Measurements from ENCODE around the gene SLC4A1. TPM values are rescaled to one million over a fixed set of nuclear protein-coding genes. Genes with fewer than 3 reads are reported as not detected.
A peak's percentile ranks its signal among the peaks of the same experiment; 100 is the strongest.

SLC4A1 gene
- total RNA-seq, 1 donor from 2014 or later = not detected

DNA sequence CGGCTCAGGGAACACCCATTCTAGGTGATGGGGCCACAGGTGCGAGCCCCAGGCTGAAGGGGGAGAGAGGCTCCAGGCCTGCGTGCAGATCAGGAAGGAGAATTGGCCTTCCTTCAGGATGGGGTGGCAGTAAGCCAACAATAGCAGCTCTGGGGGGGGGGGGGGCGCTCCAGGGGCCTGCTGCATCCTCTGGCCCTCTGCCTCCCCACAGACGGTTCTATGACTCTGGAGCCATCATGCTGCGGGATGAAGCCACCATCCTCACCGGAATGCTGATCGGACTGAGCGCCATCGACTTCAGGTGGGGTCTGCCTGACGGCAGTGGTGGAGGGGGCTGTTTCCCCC lies 46.6 kb upstream of the SLC4A1 start:
- Mint-ChIP-seq H3K27ac (ENCODE audit: unreplicated experiment) (no peak overlapping the region), H3K27me3 (ENCODE audit: unreplicated experiment) (peaks cover 17% of the 10 kb centered on the region), H3K4me3 (ENCODE audit: unreplicated experiment) (peak overlapping the region; percentile 59), H3K36me3 (ENCODE audit: unreplicated experiment) (peaks cover 17% of the 10 kb centered on the region), H3K9me3 (ENCODE audit: unreplicated experiment) (peaks cover 20% of the 10 kb centered on the region), H3K4me1 (ENCODE audit: low read depth, unreplicated experiment) (peaks cover 36% of the 10 kb centered on the region)
- TF ChIP-seq, protein P1, sequence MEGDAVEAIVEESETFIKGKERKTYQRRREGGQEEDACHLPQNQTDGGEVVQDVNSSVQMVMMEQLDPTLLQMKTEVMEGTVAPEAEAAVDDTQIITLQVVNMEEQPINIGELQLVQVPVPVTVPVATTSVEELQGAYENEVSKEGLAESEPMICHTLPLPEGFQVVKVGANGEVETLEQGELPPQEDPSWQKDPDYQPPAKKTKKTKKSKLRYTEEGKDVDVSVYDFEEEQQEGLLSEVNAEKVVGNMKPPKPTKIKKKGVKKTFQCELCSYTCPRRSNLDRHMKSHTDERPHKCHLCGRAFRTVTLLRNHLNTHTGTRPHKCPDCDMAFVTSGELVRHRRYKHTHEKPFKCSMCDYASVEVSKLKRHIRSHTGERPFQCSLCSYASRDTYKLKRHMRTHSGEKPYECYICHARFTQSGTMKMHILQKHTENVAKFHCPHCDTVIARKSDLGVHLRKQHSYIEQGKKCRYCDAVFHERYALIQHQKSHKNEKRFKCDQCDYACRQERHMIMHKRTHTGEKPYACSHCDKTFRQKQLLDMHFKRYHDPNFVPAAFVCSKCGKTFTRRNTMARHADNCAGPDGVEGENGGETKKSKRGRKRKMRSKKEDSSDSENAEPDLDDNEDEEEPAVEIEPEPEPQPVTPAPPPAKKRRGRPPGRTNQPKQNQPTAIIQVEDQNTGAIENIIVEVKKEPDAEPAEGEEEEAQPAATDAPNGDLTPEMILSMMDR (IDR thresholded peaks at IDR 0.05; ENCODE audit: partially characterized antibody, unreplicated experiment) = no peak
- DNase-seq = no peak

DNA sequence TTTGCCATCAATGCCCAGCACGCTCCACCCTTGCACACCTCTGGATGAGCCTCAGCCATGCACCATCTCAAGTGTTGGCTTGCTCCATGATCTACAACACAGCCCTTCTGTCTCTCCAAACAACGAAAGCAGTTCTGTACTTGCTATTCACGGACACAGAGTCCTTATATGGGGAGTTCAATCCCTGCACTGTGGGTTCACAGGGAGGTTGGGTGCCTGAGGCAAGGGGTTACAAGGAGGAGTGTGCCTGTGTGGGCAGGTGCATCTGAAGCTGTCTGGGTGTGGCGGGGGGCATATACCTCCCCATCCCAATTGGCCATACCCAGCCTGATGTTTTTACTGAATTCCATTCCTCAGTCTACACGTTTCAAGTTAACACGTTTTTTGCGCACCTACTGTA lies 46.1 kb upstream of the SLC4A1 start:
- Mint-ChIP-seq H3K27ac (ENCODE audit: unreplicated experiment) (peak overlapping the region; percentile 41), H3K9me3 (ENCODE audit: unreplicated experiment) (peaks cover 17% of the 10 kb centered on the region), H3K27me3 (ENCODE audit: unreplicated experiment) (peaks cover 19% of the 10 kb centered on the region), H3K36me3 (ENCODE audit: unreplicated experiment) (peaks cover 17% of the 10 kb centered on the region), H3K4me1 (ENCODE audit: low read depth, unreplicated experiment) (peaks cover 36% of the 10 kb centered on the region), H3K4me3 (ENCODE audit: unreplicated experiment) (peak overlapping the region; percentile 59)
- no peak for DNase-seq
- TF ChIP-seq, protein P1 (IDR thresholded peaks at IDR 0.05; ENCODE audit: partially characterized antibody, unreplicated experiment) = no peak

DNA sequence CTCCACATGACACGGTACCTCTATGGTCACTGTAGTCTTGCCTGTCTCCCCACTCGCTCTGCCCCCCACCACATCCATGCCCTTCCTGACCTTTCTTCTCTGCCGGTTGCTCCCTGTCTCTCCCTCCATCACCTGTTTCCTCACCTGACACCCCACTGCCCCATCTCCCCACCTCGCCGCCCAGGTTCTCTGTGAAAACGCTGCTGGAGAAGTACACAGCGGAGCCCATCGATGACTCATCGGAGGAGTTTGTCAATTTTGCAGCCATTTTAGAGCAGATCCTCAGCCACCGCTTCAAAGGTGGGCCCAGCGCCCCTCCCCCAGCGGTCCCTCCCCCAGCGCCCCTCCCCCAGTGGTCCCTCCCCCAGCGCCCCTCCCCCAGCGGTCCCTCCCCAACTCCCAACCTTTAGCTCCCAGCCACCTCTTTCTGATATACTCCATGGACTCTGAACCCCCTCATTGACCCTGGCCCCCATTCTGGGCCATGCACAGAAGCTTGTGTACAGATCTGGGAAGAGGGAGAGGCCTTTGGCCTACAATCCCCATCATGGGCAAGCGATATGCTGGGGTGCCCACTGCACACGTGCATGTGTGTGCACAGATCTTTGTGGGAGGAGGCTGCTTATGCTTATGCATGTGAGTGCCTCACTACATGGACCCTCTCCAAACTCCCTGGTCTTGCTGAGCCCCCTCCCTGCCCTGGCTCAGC lies 44.6 kb upstream of the SLC4A1 start:
- peaks cover 16% of the 10 kb centered on the region for H3K36me3 Mint-ChIP-seq (ENCODE audit: unreplicated experiment)

DNA sequence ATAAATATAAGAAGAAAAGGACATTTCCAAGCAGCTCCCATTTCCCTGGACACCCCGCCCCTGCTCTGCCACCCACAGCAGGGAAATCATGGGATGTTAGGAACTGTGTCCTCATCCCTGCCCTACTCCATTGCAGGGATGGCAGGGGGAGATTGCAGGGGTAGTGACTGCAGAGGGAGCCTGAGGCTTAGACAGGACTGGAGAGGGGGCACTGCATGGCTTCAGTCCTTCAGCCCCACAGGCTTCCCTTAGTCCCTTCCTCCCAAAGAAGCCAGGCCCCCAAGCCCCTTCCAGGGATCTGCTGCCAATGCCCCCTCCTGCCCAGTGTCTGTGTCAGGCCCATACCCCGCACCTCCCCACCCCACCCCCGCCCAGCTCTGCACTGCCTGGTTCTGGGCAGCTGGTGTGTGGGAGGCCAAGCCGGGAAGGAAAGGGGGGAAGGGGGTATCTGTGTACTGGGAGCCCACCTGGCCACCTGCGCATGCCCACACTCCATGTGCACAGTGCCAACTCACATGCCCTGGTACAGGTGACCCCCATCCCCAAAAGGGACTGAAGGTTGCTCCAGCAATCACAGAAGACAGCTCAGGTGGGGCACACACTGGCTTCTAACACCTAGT lies 43.7 kb upstream of the SLC4A1 start:
- Mint-ChIP-seq H3K4me3 (ENCODE audit: unreplicated experiment) (peak overlapping the region; percentile 94), H3K27me3 (ENCODE audit: unreplicated experiment) (peaks cover 18% of the 10 kb centered on the region), H3K9me3 (ENCODE audit: unreplicated experiment) (peaks cover 16% of the 10 kb centered on the region), H3K36me3 (ENCODE audit: unreplicated experiment) (peaks cover 11% of the 10 kb centered on the region), H3K27ac (ENCODE audit: unreplicated experiment) (peak overlapping the region; percentile 89), H3K4me1 (ENCODE audit: low read depth, unreplicated experiment) (peaks cover 39% of the 10 kb centered on the region)
- no peak for DNase-seq
- TF ChIP-seq, protein P1 (IDR thresholded peaks at IDR 0.05; ENCODE audit: partially characterized antibody, unreplicated experiment) = no peak

More for the DNA sequence above, 44.6 kb upstream of the SLC4A1 start:
- Mint-ChIP-seq H3K4me3 (ENCODE audit: unreplicated experiment) (peak overlapping the region; percentile 86), H3K9me3 (ENCODE audit: unreplicated experiment) (peaks cover 14% of the 10 kb centered on the region), H3K27me3 (ENCODE audit: unreplicated experiment) (peaks cover 21% of the 10 kb centered on the region), H3K4me1 (ENCODE audit: low read depth, unreplicated experiment) (peaks cover 33% of the 10 kb centered on the region), H3K27ac (ENCODE audit: unreplicated experiment) (peak overlapping the region; percentile 78)
- DNase-seq = no peak
- TF ChIP-seq, protein P1 (IDR thresholded peaks at IDR 0.05; ENCODE audit: partially characterized antibody, unreplicated experiment) = no peak
